Forelimb muscle (tissue), 1 donor: ENCODE results near the gene HOXC6. TPM values are rescaled to one million over a fixed set of nuclear protein-coding genes. Genes with fewer than 3 reads are reported as not detected.

ENCODE experiments used
- DNase-seq: peaks from one replicate; pipeline ENCODE4 v3.0.0-alpha.2; 2013; ENCODE audit warnings: low read depth
- polyA plus RNA-seq: library from polyadenylated mRNA; unstranded; fragments of 120-200 nt; gene quantifications from one replicate; pipeline ENCODE4 v1.2.1, GENCODE V29; 2013; ENCODE audit not compliant: insufficient read length

Gene HOXC6
- polyA plus RNA-seq, 1 donor, result 4.7 TPM

DNA sequence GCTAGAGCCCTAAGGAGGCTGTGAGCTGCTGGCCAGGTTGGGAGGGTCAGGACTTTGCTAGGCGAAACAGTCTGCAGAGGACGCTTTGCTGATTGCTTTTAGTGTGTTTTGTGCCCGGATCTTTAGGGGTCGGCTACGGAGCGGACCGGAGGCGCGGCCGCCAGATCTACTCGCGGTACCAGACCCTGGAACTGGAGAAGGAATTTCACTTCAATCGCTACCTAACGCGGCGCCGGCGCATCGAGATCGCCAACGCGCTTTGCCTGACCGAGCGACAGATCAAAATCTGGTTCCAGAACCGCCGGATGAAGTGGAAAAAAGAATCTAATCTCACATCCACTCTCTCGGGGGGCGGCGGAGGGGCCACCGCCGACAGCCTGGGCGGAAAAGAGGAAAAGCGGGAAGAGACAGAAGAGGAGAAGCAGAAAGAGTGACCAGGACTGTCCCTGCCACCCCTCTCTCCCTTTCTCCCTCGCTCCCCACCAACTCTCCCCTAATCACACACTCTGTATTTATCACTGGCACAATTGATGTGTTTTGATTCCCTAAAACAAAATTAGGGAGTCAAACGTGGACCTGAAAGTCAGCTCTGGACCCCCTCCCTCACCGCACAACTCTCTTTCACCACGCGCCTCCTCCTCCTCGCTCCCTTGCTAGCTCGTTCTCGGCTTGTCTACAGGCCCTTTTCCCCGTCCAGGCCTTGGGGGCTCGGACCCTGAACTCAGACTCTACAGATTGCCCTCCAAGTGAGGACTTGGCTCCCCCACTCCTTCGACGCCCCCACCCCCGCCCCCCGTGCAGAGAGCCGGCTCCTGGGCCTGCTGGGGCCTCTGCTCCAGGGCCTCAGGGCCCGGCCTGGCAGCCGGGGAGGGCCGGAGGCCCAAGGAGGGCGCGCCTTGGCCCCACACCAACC lies 1.5 kb downstream of the HOXC6 start:
- no peak for DNase-seq

DNA sequence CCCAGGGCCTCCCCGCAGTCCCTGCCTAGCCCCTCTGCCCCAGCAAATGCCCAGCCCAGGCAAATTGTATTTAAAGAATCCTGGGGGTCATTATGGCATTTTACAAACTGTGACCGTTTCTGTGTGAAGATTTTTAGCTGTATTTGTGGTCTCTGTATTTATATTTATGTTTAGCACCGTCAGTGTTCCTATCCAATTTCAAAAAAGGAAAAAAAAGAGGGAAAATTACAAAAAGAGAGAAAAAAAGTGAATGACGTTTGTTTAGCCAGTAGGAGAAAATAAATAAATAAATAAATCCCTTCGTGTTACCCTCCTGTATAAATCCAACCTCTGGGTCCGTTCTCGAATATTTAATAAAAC lies 2.2 kb downstream of the HOXC6 start:
- no peak for DNase-seq

DNA sequence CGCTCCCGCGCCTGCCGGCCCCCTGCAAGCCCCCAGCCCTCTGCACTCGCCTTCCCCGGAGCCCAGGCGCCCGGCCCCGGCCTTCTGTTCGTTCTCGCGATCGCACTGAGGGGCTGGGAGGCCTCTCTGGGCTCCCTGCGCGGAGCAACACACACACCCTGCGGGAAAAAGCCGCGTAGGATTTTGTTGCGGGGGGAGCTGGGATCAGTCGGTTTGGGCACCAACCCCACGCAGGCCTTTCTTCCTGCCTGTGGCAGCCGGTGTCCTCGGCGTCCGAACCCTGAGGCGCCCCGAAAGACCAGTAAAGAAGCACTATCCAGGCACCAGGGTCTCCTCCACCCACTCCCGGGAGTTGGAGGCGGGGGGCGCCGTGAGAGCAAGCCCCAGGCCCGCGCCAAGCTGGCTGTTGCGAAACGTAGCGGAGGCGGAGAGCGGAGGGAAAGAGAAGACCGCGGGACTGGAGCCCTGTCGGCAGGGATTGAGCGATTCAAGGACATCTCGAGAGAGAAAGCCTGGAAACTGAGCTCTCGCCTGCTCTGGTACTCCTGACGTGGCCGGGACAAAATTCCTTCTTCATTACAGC lies 2.7 kb downstream of the HOXC6 start:
- DNase-seq, result no peak

DNA sequence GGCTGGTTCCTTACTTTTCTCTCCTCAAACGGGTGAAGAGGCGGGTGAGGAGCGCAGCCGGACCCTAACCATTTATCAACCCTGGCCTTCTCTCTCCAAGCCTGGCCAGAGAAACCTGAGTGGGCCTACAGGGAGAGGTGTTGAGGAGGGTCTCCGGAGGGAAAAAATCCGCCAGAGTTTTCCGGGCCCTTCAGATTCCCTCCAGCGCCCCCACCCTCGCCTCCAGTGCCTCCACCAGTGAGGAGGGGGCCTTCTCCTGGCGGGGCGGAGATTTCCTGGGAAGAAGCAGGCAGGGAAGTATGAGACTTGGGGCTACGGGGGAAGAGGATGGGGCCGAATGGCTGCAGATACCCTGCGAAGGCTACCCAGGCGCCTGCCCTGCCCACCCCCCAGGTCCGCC lies 3.2 kb downstream of the HOXC6 start:
- no peak for DNase-seq

DNA sequence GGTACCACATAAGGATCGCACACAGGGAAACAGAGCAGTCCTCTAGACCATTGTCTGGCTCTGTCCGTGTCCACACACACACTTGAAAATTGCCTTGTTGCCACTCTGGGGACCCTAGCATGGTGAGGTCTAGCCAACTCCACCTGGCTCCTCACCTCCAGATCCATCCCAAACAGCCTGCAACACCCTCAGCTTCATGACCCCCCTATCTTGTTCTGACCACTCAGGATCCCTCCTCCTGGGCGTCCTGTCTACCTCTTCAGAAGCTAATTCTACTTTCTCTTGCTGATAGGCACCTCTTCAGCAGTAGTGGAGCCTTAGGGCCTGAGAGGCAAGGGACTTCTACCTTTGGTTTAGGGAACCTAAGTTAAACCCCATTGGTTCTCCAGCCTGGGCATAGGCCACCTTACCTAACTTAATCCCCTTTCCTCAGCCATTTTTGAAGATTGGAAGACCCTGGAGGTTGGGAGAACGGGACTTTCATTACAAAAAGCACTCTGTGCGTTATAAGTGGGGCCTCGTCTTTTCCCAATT lies 3.9 kb downstream of the HOXC6 start:
- no peak for DNase-seq

DNA sequence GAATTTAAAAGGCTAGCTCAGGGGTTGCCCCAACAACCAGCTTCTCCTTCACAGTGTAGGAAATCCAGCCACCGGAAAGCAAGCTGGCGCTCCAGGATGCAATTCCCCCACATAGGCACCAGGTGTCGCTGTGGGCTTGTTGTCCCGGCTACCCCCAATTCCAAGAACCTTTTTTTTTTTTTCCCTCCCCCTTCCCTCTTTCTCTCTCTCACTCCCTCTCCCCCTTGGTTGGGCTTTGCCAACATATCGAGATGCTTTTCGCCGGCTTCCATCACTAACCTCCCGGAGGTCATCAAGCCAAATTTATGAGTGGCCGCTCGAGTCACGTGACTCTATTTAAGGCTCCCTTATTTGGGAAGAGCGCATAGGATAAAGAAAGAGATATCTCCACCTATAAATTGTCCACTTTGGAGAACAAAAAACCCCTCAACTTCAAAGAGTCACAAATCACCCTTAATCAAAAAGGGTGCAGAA lies 4.4 kb downstream of the HOXC6 start, which contains the start of gene HOXC5:
Gene HOXC5 (plus strand): TSS at position 424 of the 474 bp plus-strand sequence. CDS start 73 bp downstream, outside the sequence.
- DNase-seq, result peak; percentile 79

DNA sequence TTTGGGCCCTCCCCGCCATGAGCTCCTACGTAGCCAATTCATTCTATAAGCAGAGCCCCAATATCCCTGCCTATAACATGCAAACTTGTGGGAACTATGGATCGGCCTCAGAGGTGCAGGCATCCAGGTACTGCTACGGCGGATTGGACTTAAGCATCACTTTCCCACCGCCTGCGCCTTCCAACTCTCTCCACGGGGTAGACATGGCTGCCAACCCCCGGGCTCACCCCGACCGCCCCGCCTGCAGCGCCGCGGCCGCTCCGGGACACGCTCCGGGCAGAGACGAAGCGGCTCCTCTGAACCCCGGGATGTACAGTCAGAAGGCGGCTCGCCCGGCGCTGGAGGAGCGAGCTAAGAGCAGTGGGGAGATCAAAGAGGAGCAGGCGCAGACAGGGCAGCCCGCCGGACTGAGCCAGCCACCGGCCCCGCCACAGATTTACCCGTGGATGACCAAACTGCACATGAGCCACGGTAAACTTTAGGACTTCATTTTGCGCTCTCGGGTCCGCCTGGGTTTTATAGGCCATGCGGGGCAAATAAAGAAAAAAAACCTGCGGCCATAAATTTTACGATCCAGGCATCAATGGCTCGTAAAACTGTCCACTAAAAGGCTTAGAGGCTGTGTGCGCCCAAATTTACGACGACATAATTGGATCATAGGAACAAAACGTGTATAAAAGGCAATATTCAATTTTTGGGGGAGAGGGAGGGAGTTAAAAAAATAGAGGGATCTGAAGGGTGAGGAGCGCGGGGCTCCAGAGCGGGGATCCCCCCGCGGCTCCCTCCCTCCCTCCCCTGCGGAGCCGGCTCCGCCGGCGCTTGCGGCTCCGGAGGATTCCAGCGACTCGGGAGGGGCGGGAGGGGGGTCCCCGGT lies 5.1 kb downstream of the HOXC6 start:
- no peak for DNase-seq

DNA sequence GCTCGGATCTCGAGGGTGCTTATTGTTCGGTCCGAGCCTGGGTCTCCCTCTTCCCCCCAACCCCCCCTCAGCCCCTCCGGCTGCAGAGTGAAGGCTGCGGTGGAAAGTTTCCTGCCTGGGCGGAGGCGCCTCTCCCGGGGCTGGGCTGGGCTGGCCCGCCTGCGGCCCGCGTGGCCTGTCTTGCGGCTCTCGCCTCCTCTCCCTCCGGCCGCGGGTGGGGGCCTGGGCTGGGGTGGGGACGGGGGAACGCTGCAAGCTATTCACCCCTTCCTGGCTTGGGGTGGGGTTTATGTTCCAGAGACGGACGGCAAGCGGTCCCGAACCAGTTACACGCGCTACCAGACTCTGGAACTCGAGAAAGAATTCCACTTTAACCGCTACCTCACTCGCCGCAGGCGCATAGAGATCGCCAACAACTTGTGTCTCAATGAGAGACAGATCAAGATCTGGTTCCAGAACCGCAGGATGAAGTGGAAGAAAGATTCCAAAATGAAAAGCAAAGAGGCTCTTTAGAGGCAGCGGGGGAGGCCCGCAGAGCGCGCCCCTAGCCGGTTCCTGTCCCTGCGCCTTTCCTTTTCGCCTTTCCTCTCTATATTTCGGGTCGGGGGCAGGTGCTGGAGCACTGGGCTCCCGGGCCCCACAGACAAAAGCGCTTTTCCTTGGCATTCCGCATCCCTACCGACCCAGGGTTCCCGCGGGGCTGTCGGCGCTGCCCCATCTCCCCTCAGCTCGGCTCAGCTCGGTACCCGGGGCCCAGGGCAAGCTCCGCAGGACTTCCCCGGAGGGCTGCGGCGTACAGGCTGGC lies 5.9 kb downstream of the HOXC6 start:
- DNase-seq, result no peak

DNA sequence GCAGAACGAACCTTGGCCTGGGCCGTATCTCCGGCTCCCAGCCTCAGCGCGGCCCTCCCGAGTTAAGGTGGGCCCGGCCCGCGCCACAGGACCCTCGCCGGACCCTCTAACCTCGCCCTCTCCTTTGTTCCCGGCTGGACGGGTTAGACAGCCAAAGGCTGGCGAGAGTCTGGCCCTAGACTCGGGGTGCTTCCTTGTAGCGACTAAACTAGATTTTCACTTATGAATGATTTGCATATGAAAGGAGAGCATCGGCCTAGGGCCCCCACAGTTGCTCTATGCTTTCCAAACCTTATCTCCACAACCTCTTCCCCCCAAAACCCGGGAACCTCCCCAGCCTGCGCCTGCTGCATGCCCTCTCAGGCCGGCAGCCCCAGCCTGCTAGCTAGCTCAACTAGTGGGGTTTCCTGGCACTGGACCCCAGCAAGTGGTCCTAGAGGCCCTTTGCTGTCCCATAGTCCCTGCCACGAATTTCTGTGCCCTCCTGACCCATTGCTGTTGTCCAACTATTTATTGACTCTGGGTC lies 6.6 kb downstream of the HOXC6 start:
- DNase-seq, result no peak

DNA sequence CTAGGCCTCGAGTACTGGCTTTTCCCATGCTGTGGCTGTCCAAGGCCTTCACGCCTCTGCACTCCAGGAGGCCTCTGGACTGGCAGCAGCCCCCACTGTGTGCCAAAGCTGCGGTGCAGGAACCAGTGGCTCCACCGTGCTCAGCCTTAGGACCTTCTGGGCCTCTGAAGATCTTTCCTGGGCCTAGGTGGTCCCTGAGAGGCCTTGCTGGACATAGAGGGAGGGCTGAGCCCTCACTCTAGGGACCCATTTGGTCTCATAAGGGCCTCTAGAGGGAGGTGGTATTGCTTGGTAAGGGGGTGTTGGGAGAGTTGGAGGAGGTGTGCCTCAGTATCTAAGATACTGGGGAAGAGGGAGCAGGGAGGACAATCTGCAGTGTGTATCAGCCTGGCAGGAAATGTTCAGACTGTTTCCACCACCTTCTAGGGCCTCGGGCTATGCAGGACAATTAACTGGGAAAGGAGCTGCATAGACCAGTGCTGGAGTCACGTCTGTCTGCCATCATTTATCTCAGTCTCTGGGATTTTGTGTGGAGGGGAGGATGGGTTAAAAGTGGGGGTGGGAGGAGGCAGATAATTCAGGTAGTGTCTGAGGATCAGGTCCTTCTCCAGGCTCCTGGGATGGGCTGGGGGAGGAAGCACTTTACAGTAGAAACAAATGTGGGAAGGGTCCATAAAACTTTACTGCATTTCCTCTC lies 7.5 kb downstream of the HOXC6 start:
- no peak for DNase-seq

DNA sequence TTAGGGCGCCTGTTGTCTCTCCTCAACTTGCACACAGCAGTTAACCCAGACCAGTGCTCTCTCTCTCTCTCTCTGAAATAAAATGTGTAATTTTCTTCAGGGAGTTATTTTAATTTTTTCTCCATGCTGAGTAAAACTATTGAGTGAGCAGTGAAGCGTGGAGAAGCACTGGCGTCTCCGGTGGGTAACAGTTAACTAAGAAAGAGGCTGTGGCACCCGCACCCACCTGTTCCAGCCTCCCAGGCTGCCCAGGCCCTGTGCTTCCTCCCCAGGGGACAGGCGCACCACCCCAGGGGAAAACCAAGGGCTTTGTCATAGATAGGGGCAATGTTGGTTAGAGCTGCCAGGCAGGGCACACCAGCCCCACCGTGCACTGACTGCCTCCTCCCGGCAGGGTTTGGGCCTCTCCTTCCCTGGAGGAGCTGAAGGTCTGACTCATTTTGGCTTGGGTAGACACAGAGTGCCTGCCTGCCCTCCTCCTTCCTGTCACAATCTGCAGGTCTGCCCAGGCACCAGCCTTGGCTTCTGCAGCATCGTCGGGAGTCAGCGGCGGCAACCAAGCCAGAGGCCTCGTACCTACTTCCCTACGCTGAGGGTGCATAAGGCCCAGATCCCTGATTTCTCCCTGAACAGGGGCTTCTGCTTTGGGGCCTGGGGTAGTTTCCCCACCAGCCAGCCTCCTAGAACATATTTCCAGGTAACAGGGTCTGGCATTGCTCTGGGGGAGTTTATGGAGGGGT lies 8.6 kb downstream of the HOXC6 start:
- DNase-seq, result no peak

DNA sequence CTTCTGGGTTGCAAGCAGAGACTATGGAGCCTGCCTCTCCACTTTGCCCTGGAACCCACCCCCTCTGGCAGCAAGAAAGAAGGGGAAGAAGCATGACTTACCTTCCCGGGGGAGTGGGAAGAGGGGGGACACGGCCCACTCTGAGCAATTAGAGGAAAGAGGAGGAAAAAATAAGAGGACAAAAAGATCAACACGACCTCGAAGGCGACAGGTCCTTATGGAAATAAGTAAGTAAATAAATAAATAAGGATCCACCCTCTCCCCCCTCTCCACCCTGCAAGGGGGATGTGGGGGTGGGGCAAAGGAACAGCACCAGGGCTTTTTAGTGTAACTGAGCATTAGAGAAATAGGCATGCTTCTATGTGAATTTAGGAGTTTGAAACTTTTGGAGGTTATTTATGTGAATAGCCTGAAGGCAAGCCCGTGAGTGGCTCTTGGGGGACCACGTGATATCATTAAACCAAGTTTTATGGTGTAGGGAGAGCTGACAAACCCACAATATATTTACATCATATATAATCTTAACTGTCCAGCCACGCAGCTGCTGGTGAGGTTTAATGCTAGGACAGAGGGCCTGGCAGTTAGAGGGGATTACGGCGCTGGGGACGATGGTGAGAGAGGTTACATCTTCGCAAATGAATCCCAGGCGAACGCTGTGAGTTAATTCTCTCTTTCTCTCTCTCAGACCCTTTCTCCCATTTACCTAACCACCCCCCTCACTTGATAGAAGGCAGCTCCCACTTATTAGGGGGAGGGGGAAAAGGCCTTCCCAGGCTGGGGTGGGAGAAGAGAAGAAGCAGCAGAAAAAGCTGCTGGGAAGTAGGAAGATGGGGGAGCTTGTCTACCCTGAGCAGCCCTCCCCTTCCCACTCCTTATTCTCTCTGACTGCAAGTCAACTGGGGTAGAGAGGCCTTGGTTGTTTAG lies 9.4 kb downstream of the HOXC6 start:
- no peak for DNase-seq

DNA sequence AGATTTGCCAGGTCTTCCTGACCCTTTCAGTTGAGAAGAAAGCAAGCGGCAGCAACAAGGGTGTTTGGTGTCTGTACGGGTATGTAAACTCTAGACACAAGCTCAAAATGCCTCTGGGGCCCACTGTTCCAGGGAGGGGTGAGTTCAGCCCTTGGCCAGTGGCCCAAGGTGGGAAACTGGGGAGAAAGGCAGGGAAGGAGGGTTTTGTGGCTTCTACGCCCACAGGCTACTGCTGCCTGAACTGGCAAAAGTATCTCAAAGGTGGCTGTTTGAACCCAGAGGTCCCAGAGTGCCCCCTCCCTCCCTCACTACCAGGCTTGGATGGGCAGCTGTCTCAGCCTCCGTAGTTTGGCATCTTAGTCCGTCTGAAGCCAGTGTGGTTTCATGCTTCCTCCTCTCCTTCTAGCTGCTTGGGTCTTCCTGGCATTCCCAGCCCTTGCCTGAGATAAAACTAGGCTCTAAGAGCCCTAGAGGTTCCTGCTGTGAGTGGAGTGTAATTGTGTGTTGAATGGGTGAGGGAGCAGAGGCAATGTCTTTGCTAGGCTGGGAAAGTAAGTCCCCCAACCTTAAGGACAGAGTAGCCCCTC lies 10.1 kb downstream of the HOXC6 start:
- DNase-seq, result no peak

DNA sequence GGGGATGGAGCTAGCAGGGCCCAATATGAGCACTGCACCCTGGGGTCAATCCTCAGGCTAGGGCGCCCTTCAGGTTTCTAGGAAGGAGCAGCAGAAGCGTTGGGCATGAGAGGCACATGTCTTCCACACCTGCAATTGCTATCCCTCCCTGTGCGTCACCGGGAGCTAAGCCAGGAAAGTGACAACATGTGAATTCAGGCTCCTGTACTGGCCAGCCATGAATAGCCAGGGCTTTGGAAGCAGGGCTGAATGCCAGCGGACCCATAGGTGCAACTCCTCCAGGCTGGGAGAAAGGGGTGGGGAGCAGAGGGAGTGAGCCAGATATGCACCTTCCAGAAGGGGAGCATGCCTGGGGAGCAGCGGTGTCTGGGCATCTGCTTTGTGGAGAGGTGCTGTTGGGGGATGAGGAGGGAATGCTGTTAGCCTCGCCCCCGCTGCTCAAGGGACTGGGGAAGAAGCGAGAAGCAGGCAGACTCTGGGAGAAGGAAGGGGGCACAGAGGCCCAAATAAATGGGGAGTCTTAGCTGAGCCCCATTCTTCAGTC lies 10.7 kb downstream of the HOXC6 start:
- no peak for DNase-seq

DNA sequence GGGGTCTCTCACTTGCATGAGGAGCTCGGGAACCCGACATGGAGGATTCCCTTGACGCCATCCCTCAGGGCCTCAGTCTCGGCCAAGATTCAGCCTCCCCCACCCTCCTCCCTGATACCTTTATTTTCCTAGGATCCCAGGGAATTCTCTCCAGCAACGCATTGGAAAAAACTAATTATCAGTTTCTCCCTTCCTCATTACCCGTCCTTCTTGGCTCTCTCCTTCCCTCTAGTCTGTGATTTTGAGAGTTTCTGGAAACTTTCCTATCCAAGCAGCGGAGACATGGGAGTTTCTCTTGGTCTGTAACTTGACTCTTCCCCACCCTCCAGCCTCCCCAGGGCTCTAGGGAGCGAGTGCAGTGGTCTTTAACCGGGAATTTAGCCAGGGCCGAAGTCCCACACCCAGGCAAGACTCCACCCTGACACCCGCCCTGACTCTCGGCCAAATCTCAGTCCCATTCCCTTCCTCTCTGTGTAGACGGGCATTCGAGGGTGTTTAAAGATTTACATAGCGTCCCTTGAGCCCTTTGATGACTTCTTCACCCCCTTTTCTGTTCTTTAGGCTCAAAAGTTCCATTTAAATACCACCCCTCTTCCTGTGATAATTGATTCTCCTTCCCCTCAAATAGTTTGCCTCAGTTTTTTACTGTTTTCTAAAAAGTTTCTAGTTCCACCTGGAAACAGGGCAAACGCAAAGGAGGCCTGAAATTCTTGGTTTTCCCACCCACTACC lies 11.3 kb downstream of the HOXC6 start:
- peak; percentile 89 for DNase-seq

DNA sequence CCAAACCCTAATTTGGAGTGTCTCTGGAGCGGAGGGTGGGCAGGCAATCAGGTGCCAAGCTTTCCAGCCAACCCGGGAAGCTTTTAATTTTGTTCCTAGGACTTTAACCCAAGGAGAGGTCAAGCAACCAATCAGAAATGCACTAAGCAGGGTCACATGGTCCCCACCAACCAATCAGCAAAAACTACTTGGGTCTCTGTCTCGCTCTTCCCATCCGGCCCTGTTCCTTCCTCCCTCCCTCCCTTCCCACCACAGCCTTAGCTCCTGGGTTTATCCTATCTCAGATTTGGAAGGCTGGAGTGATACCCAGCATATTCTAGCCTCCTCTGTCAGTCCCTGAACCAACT lies 11.9 kb downstream of the HOXC6 start:
- no peak for DNase-seq

DNA sequence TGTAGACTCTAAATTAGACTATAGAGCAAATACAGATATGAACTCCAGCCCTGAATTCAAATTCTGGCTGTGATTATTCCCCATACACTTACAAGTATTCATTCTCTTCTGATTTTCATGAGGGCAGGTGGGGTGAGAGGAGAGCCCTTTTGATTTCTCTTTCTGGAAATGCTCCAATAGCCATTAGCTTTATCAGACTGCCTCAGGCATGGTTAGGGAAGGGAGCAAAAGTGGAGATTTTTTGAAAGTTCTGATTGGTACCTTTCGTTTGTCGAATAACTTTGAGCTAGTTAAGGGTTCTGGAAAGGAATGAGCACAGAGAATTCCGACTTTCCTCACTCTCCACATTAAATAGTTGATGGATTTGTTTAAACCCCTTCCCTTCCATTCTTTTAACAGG lies 12.4 kb downstream of the HOXC6 start:
- no peak for DNase-seq
